ENCODE data around the gene GAS2L2.
"Not testable (repeated sequence)": the region's sequence is repeated elsewhere in the genome, so short reads cannot be mapped to it uniquely, and the experiment has no call there.

The GAS2L2 gene

GRCh38 chr17:35726127-35726952, 26.7 kb downstream of the GAS2L2 start:
- no peak for DNase-seq

DNA sequence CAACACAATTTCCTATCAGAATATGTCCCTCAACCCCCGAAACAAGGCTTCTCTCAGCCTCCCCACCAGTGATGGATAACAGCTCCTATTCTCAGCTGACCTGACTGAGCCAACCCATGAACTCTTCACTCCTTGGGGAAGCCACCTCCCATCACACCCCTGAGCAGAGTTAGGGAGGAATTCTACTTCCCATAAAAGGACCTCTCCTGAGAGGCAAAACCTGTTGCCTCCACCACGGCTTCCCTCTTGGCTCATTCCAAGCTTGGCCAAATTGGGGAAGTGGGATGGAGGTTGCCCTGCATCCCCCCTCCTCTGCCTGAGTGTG, 27.3 kb downstream of the GAS2L2 start:
- DNase-seq, result no peak

DNA sequence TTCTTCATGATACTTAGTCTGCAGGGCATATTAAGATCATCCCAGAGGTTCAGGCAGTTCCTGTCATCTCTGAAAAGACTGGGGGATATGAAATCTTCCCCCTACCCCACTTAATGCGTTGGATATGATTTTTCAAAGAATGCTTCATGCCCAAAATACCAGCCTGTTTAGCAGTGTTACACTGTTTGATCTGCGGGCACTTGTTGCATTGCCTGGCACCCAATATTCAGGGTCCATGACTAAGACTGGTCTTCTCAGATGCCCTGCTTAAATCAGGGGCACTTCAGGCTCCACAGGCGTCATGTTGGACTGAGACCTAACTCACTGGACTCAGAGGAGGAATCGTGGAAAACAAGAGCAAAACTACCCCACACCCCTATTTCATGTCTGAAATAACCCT, 28.0 kb downstream of the GAS2L2 start:
- DNase-seq, result no peak

DNA sequence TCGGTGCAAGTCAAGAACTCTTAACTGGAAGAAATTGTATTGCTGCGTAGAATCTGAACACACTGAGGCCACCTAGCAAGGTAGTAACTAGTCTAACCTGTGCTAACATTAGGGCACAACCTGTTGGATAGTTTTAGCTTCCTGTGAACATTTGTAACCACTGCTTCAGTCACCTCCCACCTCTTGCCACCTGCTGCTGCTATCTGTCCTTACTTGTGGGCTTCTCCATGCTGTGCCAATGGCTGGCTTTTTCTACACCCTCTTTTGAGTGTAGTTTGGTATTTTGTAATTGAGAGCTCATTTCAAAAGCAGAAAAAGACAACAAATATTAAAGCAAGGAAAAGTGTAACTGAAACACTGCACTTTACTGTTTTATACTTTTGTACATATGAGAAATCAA, 29.3 kb downstream of the GAS2L2 start:
- DNase-seq, result no peak

GRCh38 chr17:35717475-35717874, 35.6 kb downstream of the GAS2L2 start:
- no peak for DNase-seq

DNA sequence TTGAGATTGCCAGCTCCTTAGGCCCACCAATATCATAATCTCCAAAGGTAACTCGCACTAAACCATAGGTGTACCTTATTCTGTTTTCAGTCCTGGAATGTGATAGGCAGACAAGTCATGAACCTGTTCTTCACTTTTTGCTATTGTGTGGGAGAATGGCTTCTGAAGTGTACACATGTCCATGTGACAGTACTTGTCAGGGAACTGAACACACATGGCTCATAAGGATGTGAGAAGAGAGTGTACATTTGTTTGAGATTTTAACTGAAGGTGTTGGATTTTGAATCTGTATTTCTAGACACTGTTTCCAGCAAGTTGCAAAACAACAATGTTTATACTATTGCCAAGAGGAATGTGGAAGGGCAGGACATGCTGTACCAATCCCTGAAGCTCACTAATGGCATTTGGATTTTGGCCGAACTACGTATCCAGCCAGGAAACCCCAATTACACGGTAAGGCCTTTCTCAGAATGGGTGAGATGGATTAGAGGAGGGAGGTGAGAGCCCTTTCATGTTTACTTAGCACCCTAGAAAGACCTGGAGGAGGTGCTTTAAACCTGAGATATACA, 36.1 kb downstream of the GAS2L2 start:
- no peak for DNase-seq

GRCh38 chr17:35716173-35716572, 36.9 kb downstream of the GAS2L2 start:
- DNase-seq, result no peak

- DNase-seq, result no peak
Measured at GRCh38 chr17:35715416-35715815, 37.6 kb downstream of the GAS2L2 start.

DNA sequence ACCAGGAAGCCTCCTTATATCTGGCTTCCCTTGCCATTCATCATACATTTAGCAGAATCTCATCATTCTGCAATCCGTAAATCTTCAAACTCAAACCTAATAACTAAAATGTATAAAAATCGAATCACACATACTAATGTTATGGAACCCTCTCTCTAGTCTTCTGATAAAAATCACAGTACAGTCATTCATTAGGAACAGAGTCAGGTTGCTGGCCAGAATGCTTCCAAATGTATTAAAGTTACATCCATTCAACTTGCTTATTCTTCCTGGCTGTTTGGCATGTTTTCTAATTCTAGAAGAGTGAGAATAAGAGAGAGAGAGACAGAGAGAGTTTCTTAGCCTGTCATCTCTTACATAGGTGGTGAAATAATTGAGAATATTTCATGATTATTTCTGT, 38.1 kb downstream of the GAS2L2 start:
- DNase-seq, result no peak

DNA sequence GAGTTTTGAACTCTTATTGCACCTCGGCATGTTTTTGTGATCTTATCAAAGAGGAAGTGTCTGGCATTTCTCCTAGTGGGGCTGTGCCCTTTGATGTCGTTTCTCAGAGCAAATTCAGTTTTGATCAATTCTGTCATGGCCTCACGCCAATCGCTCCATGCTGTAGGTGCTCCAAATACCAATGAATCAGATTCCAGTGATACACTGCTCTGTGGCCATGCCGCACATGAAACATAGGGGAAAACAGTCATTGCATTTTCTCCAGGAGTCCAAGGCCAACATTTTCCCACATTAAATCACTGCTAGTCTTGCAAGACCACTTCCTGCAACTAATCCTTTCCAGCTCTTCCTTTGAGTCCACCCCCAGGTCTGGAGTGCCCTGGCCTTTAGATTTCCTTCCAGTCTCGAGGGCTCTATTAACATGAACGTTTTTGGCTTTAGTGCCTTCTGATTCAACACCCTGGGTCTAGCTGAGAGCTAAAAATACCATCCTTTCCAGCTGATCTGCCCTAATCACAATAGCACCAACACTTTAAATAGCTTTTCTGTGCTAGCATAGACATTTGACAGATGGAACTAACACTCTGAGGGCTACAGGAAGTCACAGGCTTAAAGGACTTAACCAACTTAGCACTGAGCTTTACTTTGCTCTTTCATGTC, 39.8 kb downstream of the GAS2L2 start:
- DNase-seq, result no peak

DNA sequence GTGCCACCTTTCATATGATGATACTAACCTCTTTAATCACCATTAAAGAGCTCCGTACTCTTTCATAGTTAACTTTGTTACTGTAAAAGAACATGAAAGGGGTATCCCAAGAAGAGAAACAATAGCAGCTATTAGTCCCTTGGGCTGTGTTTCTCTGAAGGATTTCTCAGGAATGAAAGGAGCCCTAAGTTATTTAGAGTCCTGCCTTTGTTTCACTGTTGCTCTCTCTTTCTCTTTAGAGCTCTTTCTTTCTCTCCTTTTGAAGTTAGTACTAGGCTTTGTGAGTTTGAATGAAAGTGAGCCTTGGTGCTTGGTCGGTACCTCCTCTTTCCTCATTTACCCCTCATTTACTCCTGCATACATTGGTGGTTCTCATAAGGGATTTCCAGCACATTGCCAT, 42.1 kb downstream of the GAS2L2 start:
- DNase-seq, result no peak

- DNase-seq, result no peak
Measured at GRCh38 chr17:35709874-35710273, 43.2 kb downstream of the GAS2L2 start.

DNA sequence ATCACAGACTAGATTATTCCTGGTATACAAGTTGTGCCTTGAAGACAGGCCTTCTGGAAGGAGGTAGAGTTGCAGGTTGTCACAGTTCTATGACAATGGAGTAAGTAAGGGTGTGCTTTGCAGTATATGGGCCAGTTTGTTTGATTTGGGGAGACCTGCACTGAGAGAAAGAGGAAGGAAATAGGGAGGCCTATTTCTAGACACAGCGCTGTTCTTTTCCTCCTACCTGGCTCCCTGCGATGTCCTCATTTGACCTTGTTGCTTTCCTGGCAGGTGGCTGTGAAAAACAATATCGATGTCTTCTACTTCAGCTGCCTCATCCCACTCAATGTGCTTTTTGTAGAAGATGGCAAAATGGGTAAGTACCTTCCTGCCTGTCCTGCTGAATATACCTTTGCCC, 44.1 kb downstream of the GAS2L2 start:
- DNase-seq, result no peak

DNA sequence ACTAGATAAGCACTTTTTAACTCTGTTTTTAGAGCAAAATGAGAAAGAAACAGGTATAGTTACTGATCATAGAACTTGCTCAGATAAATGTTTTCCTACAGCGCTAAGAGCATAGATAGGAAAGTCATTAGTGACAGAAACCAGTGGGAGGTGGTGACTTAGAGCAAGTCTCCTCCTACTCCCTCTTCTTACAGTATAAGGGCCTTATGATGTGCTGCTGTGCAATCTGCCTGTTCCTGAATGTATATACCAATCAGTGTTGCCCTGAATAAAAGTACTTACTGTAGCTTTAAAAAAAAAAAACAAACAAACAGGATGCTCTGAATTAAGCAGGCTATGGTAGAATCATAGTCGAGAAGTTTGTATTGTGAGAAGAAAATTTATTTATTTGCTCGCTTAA, 44.9 kb downstream of the GAS2L2 start:
- DNase-seq, result no peak

DNA sequence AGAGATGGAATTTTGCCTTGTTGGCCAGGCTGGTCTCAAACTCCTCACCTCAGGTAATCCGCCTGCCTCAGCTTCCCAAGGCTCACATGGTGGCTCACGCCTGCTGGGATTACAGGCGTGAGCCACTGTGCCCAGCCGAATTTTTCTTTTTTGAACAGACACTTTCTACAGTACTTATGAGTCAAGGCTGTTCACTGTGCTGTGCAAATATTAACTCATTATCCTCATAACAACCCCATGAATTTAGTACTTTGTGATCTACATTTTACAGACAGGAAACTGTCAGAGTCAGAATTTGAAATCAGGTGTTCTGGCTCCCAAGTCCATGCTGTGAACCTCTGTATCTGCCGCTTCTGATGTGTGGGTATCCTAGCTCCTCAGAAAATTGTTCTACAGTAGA, 47.3 kb downstream of the GAS2L2 start:
- no peak for DNase-seq

- DNase-seq, result no peak
Measured at GRCh38 chr17:35705230-35705629, 47.8 kb downstream of the GAS2L2 start.

DNA sequence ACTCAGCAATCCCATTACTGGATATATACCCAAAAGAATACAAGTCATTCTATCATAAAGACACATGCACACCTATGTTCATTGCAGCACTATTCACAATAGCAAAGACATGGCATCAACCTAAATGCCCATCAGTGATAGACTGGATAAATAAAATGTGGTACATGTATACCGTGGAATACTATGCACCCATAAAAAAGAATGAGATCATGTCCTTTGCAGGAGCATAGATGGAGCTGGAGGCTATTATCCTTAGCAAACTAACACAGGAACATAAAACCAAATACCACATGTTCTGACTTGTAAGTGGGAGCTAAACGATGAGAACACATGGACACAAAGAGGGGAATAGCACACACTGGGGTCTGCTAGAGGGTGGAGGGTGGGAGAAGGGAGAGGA, 49.7 kb downstream of the GAS2L2 start:
- DNase-seq, result not testable (repeated sequence)

DNA sequence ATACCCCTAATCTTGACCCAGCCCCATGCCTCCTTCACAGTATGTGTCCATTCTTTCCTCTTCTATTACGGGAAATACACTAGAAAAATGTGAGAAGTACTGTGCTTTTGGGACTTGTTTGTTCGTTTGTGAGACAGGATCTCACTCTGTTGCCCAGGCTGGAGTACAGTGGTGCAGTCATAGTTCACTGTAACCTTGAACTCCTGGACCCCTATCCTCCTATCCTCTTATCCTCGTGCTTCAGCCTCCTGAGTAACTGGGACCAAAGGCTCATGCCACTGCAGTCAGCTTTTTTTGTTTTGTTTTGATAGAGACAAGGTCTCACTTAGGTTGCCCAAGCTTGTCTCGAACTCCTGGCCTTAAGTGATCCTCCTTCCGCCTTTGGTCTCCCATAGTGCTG, 51.5 kb downstream of the GAS2L2 start:
- DNase-seq, result no peak

DNA sequence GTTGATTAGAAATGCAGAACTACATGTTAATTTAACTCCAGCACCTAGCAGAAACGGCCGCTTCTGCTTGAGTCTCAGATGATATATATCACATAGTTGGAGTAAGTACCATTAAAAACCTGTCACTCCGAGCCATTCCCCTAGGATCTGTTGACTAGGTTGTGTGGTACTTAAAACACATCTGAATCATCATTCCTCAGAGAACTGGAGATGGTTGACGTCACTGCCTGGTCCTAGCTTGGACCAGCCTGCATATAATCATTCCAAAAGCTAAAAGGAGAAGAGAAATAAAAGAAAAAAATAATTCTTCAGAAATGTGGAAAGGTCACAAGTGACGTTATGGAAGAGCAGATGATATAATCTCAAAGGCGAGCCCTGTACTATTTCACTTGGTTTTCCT, 52.9 kb downstream of the GAS2L2 start:
- DNase-seq, result no peak

- DNase-seq, result no peak
Measured at GRCh38 chr17:35698800-35699199, 54.2 kb downstream of the GAS2L2 start.

- no peak for DNase-seq
Measured at GRCh38 chr17:35695613-35696012, 57.4 kb downstream of the GAS2L2 start.

GRCh38 chr17:35694906-35695305, 58.1 kb downstream of the GAS2L2 start:
- no peak for DNase-seq

Data from activated CD4-positive, alpha-beta T cell treated with anti-CD3 and anti-CD28 coated beads, Interleukin-2, amount 50 U/mL, for 16 hours (primary cell).